Cardiac muscle cell (in vitro differentiated cells and primary cell): ENCODE data around the gene PARP15. TPM values are rescaled to one million over a fixed set of nuclear protein-coding genes. Genes with fewer than 3 reads are reported as not detected.
A peak's percentile ranks its signal among the peaks of the same experiment; 100 is the strongest.
"Not testable (repeated sequence)": the region's sequence is repeated elsewhere in the genome, so short reads cannot be mapped to it uniquely, and the experiment has no call there.

Experiments used
- DNase-seq, 2 donors: peaks; one replicate each; pipeline versions ENCODE4 v3.0.0 to v3.0.0-alpha.2; 2010 to 2017; ENCODE audit warnings: low read depth in 1 of 2, low spot score in 1 of 2
- H3K27ac ChIP-seq: fragments of 200-600 bp; sonication (generic); 2 replicates; pipeline ENCODE4 v1.5.1; 2016
- H3K27me3 ChIP-seq: fragments of 200-600 bp; sonication (generic); 2 replicates; pipeline ENCODE4 v1.6.0; 2016; ENCODE audit warnings: control low read depth
- H3K36me3 ChIP-seq: fragments of 200-600 bp; sonication (generic); 2 replicates; pipeline ENCODE4 v1.5.1; 2016; ENCODE audit warnings: control low read depth
- H3K4me1 ChIP-seq: fragments of 200-600 bp; sonication (generic); 2 replicates; pipeline ENCODE4 v1.8.1; 2017; ENCODE audit warnings: low read depth, mild to moderate bottlenecking, mixed run types
- H3K4me3 ChIP-seq: fragments of 200-600 bp; sonication (generic); 2 replicates; pipeline ENCODE4 v1.5.1; 2016; ENCODE audit warnings: mild to moderate bottlenecking
- H3K9me3 ChIP-seq: fragments of 200-600 bp; sonication (generic); 2 replicates; pipeline ENCODE4 v1.5.1; 2017; ENCODE audit warnings: low read depth, mild to moderate bottlenecking, control low read depth
- CTCF ChIP-seq: IDR thresholded peaks from 2 replicates; pipeline ENCODE4 v1.5.1; 2012; ENCODE audit warnings: low read depth, mild to moderate bottlenecking, low read length
- polyA plus RNA-seq: library from polyadenylated mRNA; unstranded; fragments of >200 nt; fragmentation: Nextera tagmentation; extraction: Ambion mirVana; gene quantifications from 2 replicates; pipeline ENCODE4 v1.2.1, GENCODE V29; 2016
- total RNA-seq: library from RNA; depleted of rRNA; stranded (reverse); fragments of >200 nt; gene quantifications from 2 replicates; pipeline ENCODE4 v1.2.3, GENCODE V29; 2016

PARP15 gene
- total and polyA plus RNA-seq, 2 experiments from 2014 or later, result 0.05 TPM; not detected in 1

GRCh38 chr3:122562923-122563716 is 14.3 kb upstream of the PARP15 start:
- Histone ChIP-seq H3K4me3 (no peak overlapping the region), H3K36me3 (no peaks in the 10 kb centered on the region), H3K27ac (no peak overlapping the region), H3K4me1 (no peaks in the 10 kb centered on the region), H3K9me3 (no peaks in the 10 kb centered on the region), H3K27me3 (peaks cover 16% of the 10 kb centered on the region)
- TF ChIP-seq CTCF, result no peak
- peak in 1 of 2 donors; percentile 8 for DNase-seq

GRCh38 chr3:122563717-122564025 is 13.8 kb upstream of the PARP15 start:
- TF ChIP-seq CTCF, result no peak
- no peak overlapping the region for H3K4me3 ChIP-seq
- DNase-seq, result peak in 1 of 2 donors; percentile 18
- H3K9me3 ChIP-seq, result no peaks in the 10 kb centered on the region
- no peaks in the 10 kb centered on the region for H3K36me3 ChIP-seq
- H3K27me3 ChIP-seq, result peaks cover 16% of the 10 kb centered on the region
- H3K4me1 ChIP-seq, result no peaks in the 10 kb centered on the region
- no peak overlapping the region for H3K27ac ChIP-seq

GRCh38 chr3:122564155-122564912 is 13.1 kb upstream of the PARP15 start, which contains the start of the genes DTX3L and PARP9:
Gene DTX3L (plus strand): TSS chr3:122564338. CDS start chr3:122564427, 89 bp downstream.
Gene PARP9 (minus strand): TSS chr3:122564300. CDS start chr3:122559620, 4,680 bp downstream.
- H3K4me1 ChIP-seq, result no peaks in the 10 kb centered on the region
- peaks cover 16% of the 10 kb centered on the region for H3K27me3 ChIP-seq
- H3K4me3 ChIP-seq, result peak within 1 kb of the TSS; percentile 24
- TF ChIP-seq CTCF, result no peak
- H3K27ac ChIP-seq, result no peak within 1 kb of the TSS
- DNase-seq, result peak; percentile 70 to 84
- no peaks in the 10 kb centered on the region for H3K9me3 ChIP-seq
- H3K36me3 ChIP-seq, result no peaks in the 10 kb centered on the region

- not testable (repeated sequence) for H3K36me3 ChIP-seq, H3K27ac ChIP-seq, H3K9me3 ChIP-seq, H3K4me3 ChIP-seq, DNase-seq, H3K4me1 ChIP-seq
- H3K27me3 ChIP-seq, result peaks cover 16% of the 10 kb centered on the region
Measured at GRCh38 chr3:122568131-122568530, 9.3 kb upstream of the PARP15 start.

GRCh38 chr3:122568755-122569154 is 8.7 kb upstream of the PARP15 start:
- Histone ChIP-seq H3K27ac (no peak overlapping the region), H3K36me3 (no peaks in the 10 kb centered on the region), H3K9me3 (no peaks in the 10 kb centered on the region), H3K4me1 (no peaks in the 10 kb centered on the region), H3K27me3 (peaks cover 16% of the 10 kb centered on the region), H3K4me3 (no peak overlapping the region)
- TF ChIP-seq CTCF, result no peak
- DNase-seq, result no peak

- H3K36me3 ChIP-seq, result no peaks in the 10 kb centered on the region
- no peak overlapping the region for H3K27ac ChIP-seq
- H3K27me3 ChIP-seq, result peaks cover 22% of the 10 kb centered on the region
- no peak for TF ChIP-seq CTCF
- DNase-seq, result peak in 1 of 2 donors; percentile 31
- H3K4me3 ChIP-seq, result no peak overlapping the region
- no peaks in the 10 kb centered on the region for H3K9me3 ChIP-seq
- peaks cover 3% of the 10 kb centered on the region for H3K4me1 ChIP-seq
Measured at GRCh38 chr3:122572940-122573412, 4.5 kb upstream of the PARP15 start.
